ENCODE results near the gene PDE1A.
"Not testable (repeated sequence)": the region's sequence is repeated elsewhere in the genome, so short reads cannot be mapped to it uniquely, and the experiment has no call there.

PDE1A gene

DNA sequence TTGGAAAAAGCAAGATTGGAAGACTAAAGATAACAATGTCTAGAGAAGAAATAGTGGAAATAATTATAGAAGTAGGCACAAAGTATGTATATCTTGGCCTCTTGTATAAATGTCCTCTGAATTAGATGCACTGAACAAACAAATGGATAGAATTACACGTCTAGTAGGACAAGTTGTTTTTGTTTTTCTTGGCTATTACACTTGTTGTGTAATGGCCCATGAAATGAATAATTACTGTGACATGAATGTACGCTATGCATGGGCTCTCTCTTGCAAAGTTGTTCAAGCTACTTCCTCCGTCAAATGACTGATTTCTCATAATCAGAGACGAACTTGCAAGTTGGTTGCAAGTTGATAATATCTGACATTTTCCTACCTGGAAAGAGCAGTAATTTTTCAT is 126.2 kb downstream of the PDE1A start:
- DNase-seq (ENCODE audit: low read depth), result no peak
- no peak overlapping the region for H3K4me3 ChIP-seq (ENCODE audit: low read depth, low read length)
- TF ChIP-seq CTCF (IDR thresholded peaks at IDR 0.05; ENCODE audit: control insufficient read depth, extremely low read depth, insufficient read depth), result no peak

GRCh38 chr2:182299632-182300031 is 127.2 kb downstream of the PDE1A start:
- no peak for DNase-seq (ENCODE audit: low read depth)
- no peak for TF ChIP-seq CTCF (IDR thresholded peaks at IDR 0.05; ENCODE audit: control insufficient read depth, extremely low read depth, insufficient read depth)
- H3K4me3 ChIP-seq (ENCODE audit: low read depth, low read length), result no peak overlapping the region

- no peak for TF ChIP-seq CTCF (IDR thresholded peaks at IDR 0.05; ENCODE audit: control insufficient read depth, extremely low read depth, insufficient read depth)
- no peak overlapping the region for H3K4me3 ChIP-seq (ENCODE audit: low read depth, low read length)
- DNase-seq (ENCODE audit: low read depth), result no peak
Observed at GRCh38 chr2:182298456-182298855, 128.4 kb downstream of the PDE1A start.

- no peak overlapping the region for H3K4me3 ChIP-seq (ENCODE audit: low read depth, low read length)
- no peak for TF ChIP-seq CTCF (IDR thresholded peaks at IDR 0.05; ENCODE audit: control insufficient read depth, extremely low read depth, insufficient read depth)
- DNase-seq (ENCODE audit: low read depth), result no peak
Observed at GRCh38 chr2:182291296-182291695, 135.5 kb downstream of the PDE1A start.

GRCh38 chr2:182283512-182283911 is 143.3 kb downstream of the PDE1A start:
- no peak overlapping the region for H3K4me3 ChIP-seq (ENCODE audit: low read depth, low read length)
- DNase-seq (ENCODE audit: low read depth), result no peak
- TF ChIP-seq CTCF (IDR thresholded peaks at IDR 0.05; ENCODE audit: control insufficient read depth, extremely low read depth, insufficient read depth), result no peak

DNA sequence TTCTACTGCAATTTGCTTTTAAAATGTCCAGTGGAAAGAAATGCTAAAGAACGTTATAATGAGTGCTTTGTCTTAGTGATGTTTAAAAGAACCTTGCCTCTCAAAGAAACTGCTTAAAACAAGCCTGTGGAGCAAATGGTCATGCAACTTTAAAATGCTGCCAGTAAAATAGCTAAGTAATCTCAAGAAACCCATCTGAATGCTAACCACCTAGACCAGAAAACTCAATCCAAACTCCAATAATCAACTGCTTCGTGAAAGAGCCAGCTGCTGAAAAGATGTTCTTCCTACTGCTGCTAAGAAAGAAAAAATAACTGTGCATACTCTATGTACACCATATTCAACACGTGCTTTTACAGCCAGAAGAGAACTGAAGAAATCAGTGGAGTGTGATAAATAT is 145.6 kb downstream of the PDE1A start:
- DNase-seq (ENCODE audit: low read depth), result no peak
- TF ChIP-seq CTCF (IDR thresholded peaks at IDR 0.05; ENCODE audit: control insufficient read depth, extremely low read depth, insufficient read depth), result no peak
- H3K4me3 ChIP-seq (ENCODE audit: low read depth, low read length), result no peak overlapping the region

GRCh38 chr2:182280118-182280517 is 146.7 kb downstream of the PDE1A start:
- no peak overlapping the region for H3K4me3 ChIP-seq (ENCODE audit: low read depth, low read length)
- no peak for TF ChIP-seq CTCF (IDR thresholded peaks at IDR 0.05; ENCODE audit: control insufficient read depth, extremely low read depth, insufficient read depth)
- DNase-seq (ENCODE audit: low read depth), result no peak

DNA sequence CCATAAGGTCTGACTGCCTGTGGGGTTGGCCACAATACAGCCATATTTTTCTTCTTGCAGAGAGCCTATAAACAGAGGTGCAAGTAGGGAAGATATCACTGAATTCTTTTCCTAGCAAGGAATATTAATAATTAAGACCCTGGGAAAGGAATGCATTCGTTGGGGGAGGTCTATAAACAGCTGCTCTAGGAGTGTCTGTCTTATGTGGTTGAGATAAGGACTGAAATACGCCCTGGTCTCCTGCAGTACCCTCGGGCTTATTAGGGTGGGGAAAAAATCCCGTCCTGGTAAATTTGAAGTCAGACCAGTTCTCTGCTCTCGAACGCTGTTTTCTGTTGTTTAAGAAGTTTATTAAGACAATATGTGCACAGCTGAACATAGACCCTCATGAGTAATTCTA is 150.2 kb downstream of the PDE1A start:
- DNase-seq (ENCODE audit: low read depth); H3K4me3 ChIP-seq (ENCODE audit: low read depth, low read length): not testable (repeated sequence)

All from LNCaP clone FGC (cell line).